Muscle layer of colon (tissue), 2 donors: ENCODE measurements around the gene NOXA1.

ENCODE experiments used
- H3K27ac ChIP-seq: one replicate; pipeline ENCODE4 v1.7.0; 2013; ENCODE audit warnings: low read depth, mild to moderate bottlenecking, low read length, moderate library complexity
- H3K27me3 ChIP-seq, 2 donors: one replicate each; pipeline ENCODE4 v1.7.0; 2013; ENCODE audit warnings: low read length in 2 of 2, mild to moderate bottlenecking in 2 of 2; ENCODE audit not compliant: insufficient read depth in 2 of 2, control insufficient read depth in 1 of 2
- H3K36me3 ChIP-seq: one replicate; pipeline ENCODE4 v1.7.0; 2013; ENCODE audit warnings: mild to moderate bottlenecking, low read length; ENCODE audit not compliant: insufficient read depth
- H3K4me1 ChIP-seq: one replicate; pipeline ENCODE4 v1.7.0; 2013; ENCODE audit warnings: mild to moderate bottlenecking, low read length; ENCODE audit not compliant: insufficient read depth
- H3K4me3 ChIP-seq, 2 donors: one replicate each; pipeline ENCODE4 v1.7.0; 2013; ENCODE audit warnings: low read length in 2 of 2, low read depth in 1 of 2, mild to moderate bottlenecking in 1 of 2, moderate library complexity in 1 of 2
- H3K9ac ChIP-seq: one replicate; pipeline ENCODE4 v1.7.0; 2013; ENCODE audit warnings: low read length
- H3K9me3 ChIP-seq: one replicate; pipeline ENCODE4 v1.7.0; 2013; ENCODE audit warnings: mild to moderate bottlenecking, low read length
- donor health status: abdominal sarcoma.
- donor health status: Adenocarcinoma of cecum.

The NOXA1 gene

DNA sequence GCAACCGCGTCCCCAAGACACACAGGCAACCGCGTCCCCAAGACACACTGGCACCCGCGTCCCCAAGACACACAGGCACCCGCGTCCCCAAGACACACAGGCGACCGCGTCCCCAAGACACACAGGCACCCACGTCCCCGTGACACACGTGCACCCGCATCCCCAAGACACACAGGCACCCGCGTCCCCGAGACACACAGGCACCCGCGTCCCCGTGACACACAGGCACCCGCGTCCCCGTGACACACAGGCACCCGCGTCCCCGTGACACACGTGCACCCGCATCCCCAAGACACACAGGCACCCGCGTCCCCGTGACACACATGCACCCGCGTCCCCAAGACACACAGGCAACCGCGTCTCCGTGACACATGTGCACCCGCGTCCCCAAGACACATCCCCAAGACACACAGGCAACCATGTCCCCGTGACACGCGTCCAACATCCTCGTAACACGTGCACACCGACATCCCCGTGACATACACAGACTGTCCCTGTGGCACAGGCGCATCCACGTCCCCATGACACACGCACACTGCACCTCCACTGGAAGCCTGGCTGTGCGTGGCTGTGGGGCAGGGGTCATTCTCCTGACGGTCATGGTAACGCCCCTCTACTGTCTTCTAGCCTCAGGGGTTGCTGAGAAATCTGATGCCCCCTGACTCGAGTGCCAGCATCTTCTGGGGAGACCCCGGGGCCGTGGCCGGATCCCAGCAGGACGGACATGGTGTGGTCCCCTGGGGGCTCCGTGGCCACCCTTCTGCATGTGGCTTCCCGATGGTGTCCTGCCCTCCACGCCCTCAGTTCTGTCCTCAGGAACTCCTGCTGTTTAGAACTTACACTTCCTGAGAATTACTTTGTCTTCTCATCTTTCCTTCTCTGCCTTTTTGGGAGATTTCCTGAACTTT lies 24.4 kb upstream of the NOXA1 start:
- Histone ChIP-seq H3K9ac (no peak overlapping the region), H3K36me3 (no peaks in the 10 kb centered on the region), H3K27ac (no peak overlapping the region), H3K9me3 (no peaks in the 10 kb centered on the region), H3K27me3 (no peaks in the 10 kb centered on the region), H3K4me1 (no peaks in the 10 kb centered on the region), H3K4me3 (no peak overlapping the region)

DNA sequence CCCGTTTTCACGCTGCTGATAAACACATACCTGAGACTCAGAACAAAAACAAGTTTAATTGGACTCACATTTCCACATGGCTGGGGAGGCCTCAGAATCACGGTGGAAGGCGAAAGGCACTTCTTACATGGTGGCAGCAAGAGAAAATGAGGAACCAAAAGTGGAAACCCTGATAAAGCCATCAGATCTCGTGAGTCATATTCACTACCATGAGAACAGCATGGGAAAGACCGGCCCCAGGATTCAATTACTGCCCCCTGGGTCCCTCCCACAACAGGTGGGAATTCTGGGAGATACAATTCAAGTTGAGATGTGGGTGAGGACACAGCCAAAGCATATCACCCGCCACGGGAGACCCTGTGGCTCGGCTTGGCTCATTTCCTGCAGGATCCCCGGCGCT lies 20.4 kb upstream of the NOXA1 start:
- Histone ChIP-seq H3K36me3 (no peaks in the 10 kb centered on the region), H3K4me3 (no peak overlapping the region), H3K4me1 (no peaks in the 10 kb centered on the region), H3K9ac (no peak overlapping the region), H3K27ac (no peak overlapping the region), H3K9me3 (no peaks in the 10 kb centered on the region), H3K27me3 (peaks cover 0 to 7% of the 10 kb centered on the region in 2 donors)

DNA sequence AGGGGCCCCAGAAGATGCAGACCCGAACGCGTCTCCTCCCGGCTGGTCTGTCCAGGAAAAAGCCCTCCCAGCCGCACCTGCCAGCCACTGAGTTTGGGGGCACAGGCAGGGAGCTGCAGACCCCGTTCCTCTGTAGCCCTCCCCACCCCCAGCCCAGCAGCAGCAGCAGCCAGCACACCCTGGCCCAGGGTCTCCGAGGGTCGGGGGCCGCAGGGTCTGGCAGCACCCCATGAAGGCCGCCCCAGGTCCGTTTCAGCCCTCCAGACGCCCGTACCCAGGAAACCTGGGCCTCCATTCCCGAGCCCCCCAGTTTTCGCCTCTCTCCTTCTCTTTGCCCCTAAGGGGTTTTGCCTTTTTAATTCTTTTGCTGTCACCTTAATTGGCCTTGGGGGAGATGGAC lies 19.9 kb upstream of the NOXA1 start:
- Histone ChIP-seq H3K27me3 (peaks cover 0 to 7% of the 10 kb centered on the region in 2 donors), H3K9me3 (no peaks in the 10 kb centered on the region), H3K4me3 (no peak overlapping the region), H3K4me1 (no peaks in the 10 kb centered on the region), H3K27ac (no peak overlapping the region), H3K36me3 (no peaks in the 10 kb centered on the region), H3K9ac (no peak overlapping the region)

DNA sequence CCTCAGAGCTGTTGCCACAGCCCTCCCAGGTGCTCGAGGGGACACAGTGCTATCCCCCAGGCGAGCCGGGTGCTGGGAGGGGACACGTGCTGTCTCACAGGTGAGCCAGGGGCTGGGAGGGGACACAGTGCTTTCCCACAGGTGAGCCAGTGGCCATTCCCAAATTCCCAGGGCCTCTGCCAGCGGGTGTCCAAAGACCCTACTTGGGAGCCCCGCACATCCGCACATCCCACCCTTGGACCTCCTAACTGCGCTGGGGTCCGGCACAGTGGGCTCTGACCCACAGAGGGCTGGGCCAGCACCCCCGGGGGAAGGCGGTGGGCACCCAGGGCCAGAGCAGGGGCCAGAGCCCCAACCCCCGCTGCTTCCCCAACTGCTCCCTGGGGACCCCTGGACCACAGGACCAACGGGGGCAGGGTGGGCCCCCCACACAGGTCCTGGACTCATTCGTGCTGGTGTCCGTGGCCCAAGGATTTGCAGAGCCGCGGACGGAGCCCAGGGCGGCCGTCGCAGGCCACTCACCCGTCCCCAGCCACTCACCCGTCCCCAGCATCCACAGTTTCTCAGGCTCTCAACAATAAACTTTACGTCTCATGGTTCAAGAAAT lies 18.1 kb upstream of the NOXA1 start:
- Histone ChIP-seq H3K9ac (no peak overlapping the region), H3K4me3 (no peak overlapping the region), H3K27me3 (peaks cover 0 to 7% of the 10 kb centered on the region in 2 donors), H3K27ac (no peak overlapping the region), H3K4me1 (no peaks in the 10 kb centered on the region), H3K36me3 (no peaks in the 10 kb centered on the region), H3K9me3 (no peaks in the 10 kb centered on the region)

DNA sequence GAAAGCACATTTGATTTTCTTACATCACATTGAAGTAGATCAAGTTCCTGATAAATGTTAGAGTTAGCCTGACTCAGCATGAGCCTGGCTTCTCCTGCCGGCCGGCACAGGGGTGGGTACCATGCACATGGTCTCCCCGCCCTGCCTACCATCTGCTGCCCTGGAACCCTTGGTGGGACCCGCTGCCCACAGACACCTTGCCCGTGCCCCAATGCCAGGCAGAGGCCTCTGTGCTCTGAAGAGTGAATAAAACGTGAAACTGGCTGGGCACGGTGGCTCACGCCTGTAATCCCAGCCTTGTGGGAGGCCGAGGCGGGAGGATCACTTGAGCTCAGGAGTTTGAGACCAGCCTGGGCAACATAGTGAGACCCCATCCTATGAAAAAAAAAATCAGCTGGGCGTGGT lies 17.5 kb upstream of the NOXA1 start:
- Histone ChIP-seq H3K9me3 (no peaks in the 10 kb centered on the region), H3K36me3 (no peaks in the 10 kb centered on the region), H3K27me3 (peaks cover 0 to 7% of the 10 kb centered on the region in 2 donors), H3K4me1 (no peaks in the 10 kb centered on the region), H3K9ac (no peak overlapping the region), H3K4me3 (no peak overlapping the region), H3K27ac (no peak overlapping the region)

DNA sequence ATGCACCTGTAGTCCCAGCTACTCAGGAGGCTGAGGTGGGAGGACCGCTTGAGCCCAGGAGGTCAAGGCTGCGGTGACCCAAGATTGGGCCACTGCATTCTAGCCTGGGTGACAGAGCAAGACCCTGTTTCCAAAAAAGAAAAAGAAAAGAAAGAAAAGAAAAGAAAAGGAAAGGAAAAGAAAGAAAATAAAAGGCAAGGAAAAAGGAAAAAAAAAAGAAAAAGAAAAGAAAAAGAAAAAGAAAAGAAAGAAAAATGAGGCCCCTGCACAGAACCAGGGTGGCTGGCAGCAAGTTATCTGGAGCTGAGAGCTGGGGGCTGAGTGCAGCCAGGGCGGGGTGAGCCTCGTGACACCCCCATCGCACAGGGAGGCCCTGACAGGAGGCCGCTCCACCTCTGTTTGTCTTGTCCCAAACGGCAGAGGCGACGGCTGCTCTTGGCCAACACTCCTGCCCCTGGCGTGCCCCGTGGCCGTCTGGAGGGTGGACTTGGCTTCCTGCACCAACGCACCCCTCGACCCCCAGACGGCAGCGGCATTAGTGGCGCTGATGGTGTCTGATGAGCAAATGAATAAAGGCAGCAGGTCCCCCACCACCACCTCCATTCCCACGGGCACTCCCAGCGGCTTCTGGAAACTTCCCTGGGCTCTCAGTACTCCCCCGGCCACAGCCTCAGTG lies 17.0 kb upstream of the NOXA1 start:
- H3K9ac ChIP-seq: no peak overlapping the region
- no peak overlapping the region for H3K27ac ChIP-seq
- H3K36me3 ChIP-seq: no peaks in the 10 kb centered on the region
- H3K9me3 ChIP-seq: no peaks in the 10 kb centered on the region
- H3K4me3 ChIP-seq: peak overlapping the region in 1 of 2 donors; percentile 41
- H3K4me1 ChIP-seq: no peaks in the 10 kb centered on the region
- peaks cover 0 to 7% of the 10 kb centered on the region in 2 donors for H3K27me3 ChIP-seq

DNA sequence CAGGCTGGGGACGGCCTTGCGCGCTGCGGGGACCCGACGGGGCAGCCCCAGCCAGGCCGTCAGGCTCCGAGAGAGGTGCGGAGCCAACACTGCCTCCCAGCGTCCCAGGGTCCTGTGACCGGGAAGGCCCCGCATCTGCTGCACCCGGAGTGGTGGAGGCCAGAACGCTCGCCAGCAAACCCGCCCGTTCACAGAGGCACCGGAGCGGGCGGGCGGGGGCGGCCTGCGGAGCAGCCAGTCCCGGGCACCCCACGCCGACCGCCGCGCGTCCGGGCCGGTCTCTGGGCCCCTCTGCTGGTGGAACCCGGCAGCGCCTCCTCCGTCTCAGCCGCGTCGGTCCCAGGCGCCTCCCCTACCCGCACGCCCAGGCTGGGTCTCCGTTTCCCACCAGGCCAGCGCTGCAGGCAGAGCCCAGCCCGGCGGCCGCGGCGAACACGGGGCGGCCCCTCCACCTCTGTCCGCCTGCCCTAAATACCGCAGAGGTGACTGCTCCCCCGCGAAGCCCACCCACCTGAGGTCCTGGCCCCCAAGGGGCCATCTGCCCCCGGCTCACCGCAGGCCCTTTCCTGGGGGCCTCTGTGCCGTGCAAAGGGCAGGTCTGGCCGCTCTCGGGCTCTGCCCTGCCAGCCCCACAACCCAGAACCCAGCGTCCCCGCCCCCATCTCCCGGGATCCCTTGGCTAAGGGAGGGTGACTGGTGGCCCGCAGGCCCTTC lies 16.2 kb upstream of the NOXA1 start:
- peak overlapping the region; percentile 7 to 41 for H3K4me3 ChIP-seq
- H3K9ac ChIP-seq: no peak overlapping the region
- H3K4me1 ChIP-seq: no peaks in the 10 kb centered on the region
- no peaks in the 10 kb centered on the region for H3K9me3 ChIP-seq
- H3K27ac ChIP-seq: no peak overlapping the region
- H3K36me3 ChIP-seq: no peaks in the 10 kb centered on the region
- peaks cover 0 to 7% of the 10 kb centered on the region in 2 donors for H3K27me3 ChIP-seq

DNA sequence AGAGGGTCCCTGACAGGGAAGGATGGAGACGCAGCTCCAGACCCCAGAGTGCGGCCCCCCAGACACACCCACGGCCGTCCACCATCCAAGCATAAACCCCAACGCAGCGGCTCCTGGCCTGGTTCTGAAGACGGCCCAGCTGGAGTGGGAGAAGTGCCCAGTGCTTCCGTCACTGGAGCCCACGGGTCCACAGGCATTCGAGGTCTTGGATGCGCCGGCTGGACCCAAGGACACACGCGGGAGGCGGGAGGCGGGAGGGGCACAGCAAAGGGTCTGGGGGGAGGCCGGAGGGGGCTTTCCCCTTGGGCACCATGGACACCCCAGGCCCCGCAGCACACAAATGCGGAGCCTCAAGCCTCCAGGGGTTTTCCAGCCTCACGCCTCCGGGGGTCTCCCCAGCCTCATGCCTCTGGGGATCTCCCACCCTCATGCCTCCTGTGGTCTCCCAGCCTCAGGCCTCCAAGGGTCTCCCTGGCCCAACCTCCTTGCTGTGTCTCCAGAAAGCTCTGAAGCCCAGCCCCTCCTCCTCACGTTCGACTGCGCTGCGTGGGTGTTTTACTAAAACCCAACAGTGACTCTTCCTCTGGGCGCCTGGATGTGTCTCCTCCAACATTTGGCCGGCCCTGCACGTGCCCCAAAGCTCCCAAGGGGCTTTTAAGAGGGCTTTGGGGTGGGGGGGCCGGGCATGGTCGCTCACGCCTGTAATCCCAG lies 15.4 kb upstream of the NOXA1 start:
- H3K36me3 ChIP-seq: no peaks in the 10 kb centered on the region
- H3K4me3 ChIP-seq: peak overlapping the region in 1 of 2 donors; percentile 41
- H3K9me3 ChIP-seq: no peaks in the 10 kb centered on the region
- H3K27me3 ChIP-seq: peaks cover 0 to 7% of the 10 kb centered on the region in 2 donors
- H3K9ac ChIP-seq: no peak overlapping the region
- no peaks in the 10 kb centered on the region for H3K4me1 ChIP-seq
- no peak overlapping the region for H3K27ac ChIP-seq

DNA sequence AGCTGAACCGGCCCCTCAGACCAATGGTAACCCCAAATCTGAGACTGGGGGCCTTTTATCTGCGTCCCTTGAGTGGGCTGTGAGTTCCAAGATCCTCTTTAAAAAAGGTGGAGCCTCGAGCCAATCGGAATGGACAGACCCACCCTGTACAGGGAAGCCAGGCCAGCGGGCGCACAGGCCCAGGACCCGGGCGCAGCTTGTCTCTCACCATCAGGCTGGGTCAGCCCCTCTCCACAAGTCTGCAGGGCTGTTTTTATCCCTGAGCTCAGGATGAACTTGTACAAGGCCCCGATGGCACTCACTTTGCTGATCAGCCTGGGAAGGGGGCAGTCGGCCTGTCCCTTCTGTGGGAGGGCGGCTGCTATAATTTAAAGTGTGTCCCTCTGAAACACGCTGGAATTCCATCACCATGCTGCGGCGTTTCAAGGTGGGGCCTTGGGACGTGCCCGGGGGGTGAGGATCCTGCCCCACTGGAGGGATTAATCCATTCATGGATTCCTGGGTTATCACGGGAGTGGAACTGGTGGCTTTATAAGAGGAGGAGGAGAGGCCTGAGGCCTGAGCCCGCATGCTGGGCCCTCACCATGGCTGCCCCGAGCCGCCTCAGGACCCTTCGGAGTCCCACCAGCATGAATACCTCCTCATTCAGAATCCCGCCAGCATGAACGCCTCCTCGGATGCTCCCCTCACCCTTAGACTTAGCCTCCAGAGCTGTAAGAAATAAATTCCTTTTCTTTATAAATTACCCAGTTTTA lies 14.4 kb upstream of the NOXA1 start:
- peaks cover 0 to 7% of the 10 kb centered on the region in 2 donors for H3K27me3 ChIP-seq

DNA sequence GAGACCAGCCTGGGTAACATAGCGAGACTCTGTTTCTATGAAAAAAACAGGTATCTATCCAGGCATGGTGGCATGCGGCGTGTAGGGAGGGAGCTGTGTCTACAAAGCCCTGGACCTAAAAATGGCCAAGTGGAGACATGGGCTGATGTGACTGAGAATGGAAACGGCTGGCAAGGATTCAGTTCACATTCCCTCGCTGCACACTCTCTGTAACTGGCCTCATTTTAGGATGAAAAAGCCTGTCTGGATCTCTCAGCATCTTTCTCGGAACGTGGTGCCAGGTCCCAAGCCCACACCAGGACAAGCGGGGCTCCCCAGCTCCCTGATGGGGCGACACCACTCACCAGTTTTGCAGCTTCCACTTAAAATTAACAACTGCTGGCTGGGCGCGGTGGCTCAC lies 13.7 kb upstream of the NOXA1 start:
- Histone ChIP-seq H3K27ac (no peak overlapping the region), H3K4me1 (no peaks in the 10 kb centered on the region), H3K9ac (no peak overlapping the region), H3K36me3 (no peaks in the 10 kb centered on the region), H3K27me3 (peaks cover 0 to 7% of the 10 kb centered on the region in 2 donors), H3K9me3 (no peaks in the 10 kb centered on the region), H3K4me3 (no peak overlapping the region)

More for the DNA sequence above, 14.4 kb upstream of the NOXA1 start:
- Histone ChIP-seq H3K4me3 (no peak overlapping the region), H3K27ac (no peak overlapping the region), H3K36me3 (no peaks in the 10 kb centered on the region), H3K4me1 (no peaks in the 10 kb centered on the region), H3K9me3 (no peaks in the 10 kb centered on the region), H3K9ac (no peak overlapping the region)
